ENCODE results near the gene SH2B2.
"Not testable (repeated sequence)": the region's sequence is repeated elsewhere in the genome, so short reads cannot be mapped to it uniquely, and the experiment has no call there.

The SH2B2 gene

DNA sequence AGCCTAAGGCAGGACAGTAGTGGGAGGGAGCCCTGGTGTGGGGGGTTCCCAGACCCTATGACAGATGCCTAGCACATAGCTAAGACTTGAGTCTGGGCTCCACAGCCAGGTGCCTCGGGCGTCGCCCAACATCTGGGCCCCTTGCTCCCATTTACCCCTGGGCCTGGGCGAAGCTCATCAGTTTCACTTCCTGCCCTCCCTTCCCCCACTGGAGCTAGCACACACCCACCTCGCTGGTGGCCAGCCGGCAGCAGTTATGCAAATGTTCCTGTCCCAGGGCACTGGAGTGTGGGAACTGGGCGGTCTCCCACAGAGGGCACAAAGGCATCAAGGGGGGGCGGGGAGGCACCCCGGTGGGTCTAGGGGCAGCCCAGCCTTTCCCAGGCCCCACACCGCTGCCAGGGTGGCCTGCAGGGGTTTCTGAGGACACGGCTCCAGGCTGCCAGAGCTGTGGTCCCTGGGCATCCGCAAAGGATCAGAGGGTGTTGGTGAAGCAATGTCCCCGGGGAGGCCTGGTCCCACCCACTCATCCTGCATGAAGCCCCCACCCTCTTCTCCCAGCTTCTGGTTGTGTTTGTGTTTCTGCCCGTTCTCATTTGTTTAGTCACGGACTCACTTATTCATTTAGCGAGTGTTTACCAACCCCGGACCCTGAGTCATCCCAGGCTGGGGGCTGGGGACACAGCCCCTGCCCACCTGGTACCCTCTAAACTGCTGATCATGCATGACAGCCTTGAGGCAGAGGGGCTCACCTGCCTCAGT is 20.4 kb downstream of the SH2B2 start:
- DNase-seq (ENCODE audit: low spot score), result peak; percentile 77

DNA sequence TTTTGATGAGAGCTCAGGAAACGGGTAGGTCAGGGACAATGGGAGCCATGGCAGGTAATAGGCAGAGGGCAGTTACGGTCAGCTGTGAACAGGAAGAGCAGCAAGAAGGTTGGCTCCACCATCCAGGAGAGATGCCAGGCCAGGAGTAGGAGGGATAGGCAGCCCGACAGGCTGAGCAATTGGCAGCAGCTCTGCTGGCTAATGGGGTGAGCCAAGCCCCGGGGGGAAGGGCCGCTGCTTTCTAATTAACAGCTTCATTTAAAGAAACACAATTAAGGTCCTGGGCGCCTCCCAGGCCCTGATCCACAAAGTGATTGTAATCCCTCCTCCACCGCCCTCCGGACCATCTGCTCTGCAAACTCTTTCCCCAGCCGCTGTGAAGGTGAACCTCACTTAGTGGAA is 23.7 kb downstream of the SH2B2 start:
- DNase-seq (ENCODE audit: low spot score), result no peak

DNA sequence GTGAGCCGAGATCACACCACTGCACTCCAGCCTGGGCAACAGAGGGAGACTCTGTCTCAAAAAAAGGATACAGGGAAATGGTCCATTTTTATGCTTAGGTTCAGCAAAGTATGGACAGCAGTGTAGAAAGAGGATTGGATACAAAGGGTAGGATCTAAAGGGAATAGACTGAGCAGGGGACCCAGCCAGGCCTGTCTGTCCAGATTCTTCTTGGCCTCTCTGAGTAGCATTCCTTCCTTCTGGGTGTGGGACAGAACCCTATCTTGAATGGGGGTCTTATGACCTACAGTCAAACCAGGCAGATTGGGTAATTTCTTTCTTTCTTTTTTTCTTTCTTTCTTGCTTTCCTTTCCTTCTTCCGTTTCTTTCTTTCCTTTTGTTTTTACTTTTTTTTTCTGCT is 25.6 kb downstream of the SH2B2 start:
- DNase-seq (ENCODE audit: low spot score), result no peak

DNA sequence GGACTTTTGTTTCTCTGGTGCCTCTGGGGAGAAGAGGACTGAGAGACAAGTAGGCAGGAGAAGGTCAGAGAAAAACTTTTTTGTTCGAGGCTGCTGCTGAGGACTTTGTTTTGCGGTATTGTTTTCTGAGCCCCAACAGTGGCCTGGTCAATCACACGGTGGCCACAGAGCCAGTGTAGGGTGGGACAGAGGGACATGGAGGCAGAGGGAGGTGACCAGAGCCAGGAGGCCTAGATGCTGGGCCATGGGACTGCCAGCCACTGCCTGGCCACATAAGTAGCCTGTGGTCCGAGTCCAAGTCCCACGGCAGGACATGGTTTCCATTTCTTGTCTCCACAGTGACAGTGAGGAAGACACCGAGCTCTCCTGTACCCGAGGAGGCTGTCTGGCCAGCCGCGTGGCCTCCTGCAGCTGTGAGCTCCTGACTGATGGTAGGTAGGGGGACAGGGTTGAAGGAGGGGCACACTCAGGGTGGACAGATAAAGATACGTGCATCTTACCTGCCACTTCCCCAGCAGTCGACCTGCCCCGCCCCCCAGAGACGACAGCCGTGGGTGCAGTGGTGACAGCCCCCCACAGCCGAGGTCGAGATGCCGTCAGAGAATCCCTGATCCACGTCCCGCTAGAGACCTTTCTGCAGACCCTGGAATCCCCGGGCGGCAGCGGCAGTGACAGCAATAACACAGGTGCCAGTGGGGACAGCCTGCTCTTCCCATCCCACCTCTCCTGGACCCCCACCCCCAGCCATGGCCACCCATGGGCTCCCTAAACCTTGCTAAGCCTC is 27.5 kb downstream of the SH2B2 start:
- DNase-seq (ENCODE audit: low spot score), result no peak

DNA sequence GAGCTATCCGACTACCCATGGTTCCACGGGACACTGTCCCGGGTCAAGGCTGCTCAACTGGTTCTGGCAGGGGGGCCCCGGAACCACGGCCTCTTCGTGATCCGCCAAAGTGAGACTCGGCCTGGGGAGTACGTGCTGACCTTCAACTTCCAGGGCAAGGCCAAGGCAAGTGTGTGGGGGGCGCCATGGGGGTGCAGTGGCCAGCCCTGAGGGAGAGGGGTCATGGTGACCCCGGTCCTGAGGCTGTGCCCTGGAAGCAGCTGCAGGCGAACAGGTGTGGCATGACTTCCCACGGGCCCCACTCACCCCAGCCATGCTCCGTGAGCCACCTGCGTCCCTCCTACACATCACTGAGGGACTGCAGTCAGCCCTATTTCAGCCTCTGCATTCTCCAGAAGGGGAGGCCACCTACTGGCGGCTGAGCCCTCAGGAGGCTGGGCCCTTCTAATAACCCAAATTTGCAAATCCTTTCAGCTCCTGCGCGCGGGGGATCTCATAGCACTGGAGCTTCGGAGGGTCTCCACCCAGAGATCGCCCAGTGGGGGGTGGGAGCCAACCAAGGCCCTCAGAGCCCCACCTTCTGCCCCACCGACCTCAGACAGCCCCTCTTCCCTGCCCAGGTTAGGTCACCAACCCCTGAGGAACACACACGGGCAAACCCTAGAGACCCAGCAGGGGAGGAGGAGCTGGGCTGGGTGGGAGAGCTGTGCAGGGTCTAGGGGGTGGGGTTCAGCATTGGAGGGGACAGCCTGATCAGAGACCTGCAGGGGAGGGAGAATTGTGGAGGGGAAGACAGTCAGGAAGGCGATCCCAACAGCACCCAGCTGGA is 30.8 kb downstream of the SH2B2 start:
- no peak for DNase-seq (ENCODE audit: low spot score)

DNA sequence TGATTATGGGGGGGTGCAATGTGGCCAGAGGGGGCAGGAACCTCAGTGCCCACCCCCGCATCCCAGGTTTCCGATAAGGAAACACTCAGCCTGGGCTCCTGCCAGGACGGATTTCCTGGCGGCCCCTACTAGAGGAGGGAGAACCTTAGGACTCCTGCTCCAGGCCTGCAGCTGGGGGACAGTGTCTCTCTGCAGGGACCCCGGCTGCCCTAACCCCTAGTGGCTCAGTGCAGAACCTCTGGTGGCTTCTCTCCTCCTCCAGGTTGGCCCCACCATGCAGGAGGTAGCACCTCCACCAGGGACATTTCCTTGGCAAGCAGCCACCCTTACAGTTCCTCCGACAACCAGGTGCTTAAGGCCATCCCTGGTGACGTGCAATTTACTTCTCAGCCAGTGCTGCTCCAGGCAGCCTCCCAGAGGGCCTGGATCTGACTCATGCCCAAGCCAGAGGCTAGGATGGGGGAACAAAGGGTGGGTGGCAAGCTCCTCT is 31.9 kb downstream of the SH2B2 start:
- DNase-seq (ENCODE audit: low spot score), result no peak

DNA sequence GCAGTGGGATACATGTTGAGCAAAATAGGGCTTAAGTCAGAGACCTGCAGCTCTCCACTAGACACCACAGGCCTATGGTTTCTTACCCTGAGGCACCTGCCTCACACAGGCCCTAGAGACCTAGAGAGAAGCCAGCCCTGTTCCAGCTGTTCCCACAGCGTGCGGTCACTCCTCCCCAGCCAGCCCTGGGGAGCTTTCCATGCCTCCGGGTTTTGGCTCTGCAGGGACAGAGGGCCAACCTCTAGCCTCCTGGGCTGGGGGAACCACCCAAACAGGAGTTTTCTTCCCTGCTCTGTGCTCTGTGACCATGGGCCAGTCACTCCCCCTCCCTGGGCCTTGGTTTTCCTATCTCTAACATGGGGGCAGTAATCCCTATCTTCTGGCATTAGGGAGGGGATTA is 33.0 kb downstream of the SH2B2 start:
- no peak for DNase-seq (ENCODE audit: low spot score)

DNA sequence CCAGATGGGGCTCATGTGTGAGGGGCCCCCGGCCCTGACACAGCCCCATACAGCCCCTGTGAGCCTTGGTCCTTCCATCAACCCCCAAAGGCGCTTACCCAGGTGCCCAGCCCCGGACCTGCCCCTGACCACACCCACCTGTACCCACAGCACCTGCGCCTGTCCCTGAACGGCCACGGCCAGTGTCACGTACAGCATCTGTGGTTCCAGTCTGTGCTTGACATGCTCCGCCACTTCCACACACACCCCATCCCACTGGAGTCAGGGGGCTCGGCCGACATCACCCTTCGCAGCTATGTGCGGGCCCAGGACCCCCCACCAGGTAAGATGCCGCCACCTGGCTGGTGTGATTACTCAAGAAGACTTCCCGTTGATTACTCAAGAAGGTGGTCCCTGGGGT is 33.5 kb downstream of the SH2B2 start:
- DNase-seq (ENCODE audit: low spot score), result no peak

DNA sequence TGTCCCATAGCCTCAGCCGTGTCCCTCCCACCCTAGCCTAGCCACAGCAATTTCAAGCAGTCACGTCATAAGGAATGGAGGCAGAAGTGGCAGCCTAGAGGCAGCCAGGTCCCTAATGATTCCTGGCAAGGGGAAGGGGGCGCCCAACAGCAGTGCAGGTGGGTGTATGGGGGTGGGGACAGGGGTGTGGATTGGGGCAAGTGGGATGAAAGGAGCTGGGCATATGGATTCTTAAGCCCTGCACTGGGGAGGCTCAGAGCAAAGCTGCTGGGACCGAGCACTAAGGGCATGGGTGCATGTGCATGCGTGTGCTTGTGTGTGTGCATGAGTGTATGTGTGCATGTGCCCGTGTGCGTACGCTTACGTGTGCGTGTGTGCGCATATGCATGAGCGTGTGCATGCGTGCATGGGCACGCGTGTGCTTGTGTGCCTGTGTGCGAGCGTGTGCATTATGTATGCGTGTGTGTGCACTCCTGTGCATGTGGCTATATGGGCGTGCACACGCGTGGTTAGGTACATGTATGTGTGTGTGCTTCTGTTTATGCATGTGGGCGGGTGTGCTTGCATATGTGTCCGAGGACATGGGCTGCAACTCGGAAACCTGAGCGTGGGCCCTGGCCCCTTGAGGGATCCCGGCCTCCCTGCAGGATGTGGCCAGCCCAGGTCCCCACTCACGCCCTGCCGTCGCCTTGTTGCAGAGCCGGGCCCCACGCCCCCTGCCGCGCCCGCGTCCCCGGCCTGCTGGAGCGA is 34.1 kb downstream of the SH2B2 start:
- no peak for DNase-seq (ENCODE audit: low spot score)

DNA sequence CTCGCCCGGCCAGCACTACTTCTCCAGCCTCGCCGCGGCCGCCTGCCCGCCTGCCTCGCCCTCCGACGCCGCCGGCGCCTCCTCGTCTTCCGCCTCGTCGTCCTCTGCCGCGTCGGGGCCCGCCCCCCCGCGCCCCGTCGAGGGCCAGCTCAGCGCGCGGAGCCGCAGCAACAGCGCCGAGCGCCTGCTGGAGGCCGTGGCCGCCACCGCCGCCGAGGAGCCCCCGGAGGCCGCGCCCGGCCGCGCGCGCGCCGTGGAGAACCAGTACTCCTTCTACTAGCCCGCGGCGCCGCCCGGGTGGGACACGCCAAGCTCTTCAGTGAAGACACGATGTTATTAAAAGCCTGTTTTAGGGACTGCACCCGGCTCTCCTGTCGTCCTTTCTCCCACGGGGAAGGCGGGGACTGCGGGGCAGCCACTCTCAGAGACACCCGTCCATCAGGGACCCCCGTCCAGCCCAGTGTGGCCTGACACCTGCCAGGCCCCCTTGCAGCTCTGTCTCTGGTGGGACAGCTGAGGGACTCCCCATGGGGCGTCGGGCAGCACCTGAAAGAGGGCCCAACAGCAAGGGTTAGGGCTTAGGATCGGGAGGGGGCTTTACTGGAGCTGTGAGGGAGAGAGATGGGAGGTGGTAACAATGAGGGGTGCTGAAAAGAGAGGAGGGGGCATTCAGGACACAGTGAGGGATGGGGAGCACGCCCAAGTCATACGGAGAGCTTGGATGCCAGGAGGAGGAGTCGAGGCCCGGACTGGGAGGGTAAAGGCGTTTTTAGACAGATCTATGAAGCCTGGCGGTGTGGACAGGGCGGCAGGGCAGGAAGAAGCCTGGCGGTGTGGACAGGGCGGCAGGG is 34.9 kb downstream of the SH2B2 start:
- DNase-seq (ENCODE audit: low spot score), result peak; percentile 68

DNA sequence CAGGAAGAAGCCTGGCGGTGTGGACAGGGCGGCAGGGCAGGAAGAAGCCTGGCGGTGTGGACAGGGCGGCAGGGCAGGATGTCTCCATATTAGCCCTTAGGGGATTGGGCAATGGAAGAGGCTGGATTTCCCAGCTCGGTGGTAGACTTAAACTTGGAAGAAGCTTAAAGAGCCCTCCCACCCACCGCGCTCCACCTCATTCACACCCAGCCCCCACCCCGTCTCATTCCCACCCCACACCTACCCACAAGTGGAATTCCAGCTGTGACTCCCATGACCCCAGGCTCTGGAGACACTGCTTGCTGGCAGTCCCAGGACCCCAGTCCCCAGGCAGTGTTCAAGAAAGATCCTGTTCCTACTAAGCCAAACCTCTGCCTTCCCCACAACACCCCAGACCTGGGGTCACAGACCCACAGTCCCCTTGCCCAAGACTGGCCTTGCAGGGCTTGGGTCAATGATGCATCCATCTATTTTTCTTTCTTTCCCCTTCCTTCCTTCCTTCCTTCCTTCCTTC is 35.6 kb downstream of the SH2B2 start:
- DNase-seq (ENCODE audit: low spot score), result no peak

DNA sequence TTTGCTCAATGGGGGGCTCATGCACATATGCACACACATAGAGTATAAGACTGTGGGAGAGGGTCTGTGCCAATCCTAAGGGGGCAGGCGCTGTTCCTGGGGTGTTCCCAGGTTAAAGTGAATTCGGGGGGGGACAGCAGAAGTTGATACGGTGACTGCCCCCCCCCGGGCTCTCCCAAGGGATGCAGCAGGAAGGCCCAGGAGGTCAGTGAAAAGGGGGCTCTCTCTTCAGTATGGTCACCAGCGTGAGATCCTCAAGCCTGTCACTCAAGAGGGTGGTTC is 37.2 kb downstream of the SH2B2 start:
- DNase-seq (ENCODE audit: low spot score), result no peak

DNA sequence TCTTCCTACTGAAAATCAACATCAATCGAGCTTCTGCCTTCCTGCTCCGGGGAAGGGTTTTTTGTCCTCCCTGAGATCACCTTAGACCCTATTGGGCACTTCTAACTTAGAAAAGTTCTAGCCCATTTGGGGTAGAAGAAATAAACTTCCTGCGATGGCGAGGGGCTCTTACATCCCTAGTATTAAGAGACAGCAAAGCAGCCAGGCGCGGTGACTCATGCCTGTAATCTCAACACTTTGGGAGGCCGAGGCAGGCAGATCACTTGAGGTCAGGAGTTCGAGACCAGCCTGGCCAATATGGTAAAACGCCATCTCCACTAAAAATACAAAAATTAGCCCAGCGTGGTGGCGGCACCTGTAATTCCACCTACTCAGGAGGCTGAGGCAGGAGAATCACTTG is 38.4 kb downstream of the SH2B2 start:
- not testable (repeated sequence) for DNase-seq (ENCODE audit: low spot score)

DNA sequence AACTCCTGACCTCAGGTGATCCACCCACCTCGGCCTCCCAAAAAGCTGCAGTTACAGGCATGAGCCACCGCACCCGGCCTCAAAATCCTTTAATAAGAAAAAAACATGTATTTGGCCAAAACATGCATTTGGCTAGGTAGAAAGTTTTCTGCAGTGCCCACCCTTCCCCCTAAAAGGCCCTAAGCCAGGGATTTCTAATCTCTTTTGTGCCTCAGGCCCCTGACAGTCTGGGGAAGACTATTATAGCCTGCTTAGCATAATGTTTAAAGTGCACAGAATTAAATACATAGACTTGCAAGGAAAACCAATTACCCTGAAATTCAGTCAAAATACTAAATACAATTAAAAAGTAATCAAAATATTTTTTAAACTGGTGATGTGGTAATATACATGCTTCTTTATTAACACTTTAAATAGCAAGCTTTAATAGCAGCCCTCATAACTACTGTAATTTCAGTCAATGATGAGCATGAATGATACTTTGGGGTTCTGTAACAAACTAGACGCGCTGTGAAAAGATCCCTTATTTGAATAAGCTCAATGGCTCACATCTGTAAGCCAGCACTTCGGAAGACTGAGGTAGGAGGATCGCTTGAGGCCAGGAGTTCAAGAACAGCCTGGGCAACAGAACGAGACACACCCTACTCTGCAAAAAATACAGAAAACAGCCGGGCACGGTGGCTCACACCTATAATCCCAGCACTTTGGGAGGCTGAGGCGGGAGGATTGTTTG is 39.7 kb downstream of the SH2B2 start:
- no peak for DNase-seq (ENCODE audit: low spot score)

DNA sequence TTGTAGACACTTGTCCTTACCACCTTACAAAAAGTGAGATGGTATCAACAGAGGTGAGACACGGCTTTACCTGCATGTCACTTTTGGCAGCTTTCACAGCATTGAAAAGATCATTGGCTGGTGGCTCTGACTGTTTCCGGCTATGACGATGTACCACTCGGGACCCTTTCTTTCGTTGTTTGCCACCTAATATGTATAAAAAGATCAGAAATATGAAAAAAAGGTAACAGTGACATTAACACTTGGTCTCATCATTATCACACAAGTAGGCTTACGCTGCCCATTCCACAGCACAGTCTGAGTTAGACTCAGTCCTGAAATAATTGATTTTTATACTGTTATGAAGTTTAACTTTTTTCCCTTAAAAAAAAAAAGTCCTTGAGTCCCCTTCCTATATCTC is 40.5 kb downstream of the SH2B2 start:
- DNase-seq (ENCODE audit: low spot score), result not testable (repeated sequence)

DNA sequence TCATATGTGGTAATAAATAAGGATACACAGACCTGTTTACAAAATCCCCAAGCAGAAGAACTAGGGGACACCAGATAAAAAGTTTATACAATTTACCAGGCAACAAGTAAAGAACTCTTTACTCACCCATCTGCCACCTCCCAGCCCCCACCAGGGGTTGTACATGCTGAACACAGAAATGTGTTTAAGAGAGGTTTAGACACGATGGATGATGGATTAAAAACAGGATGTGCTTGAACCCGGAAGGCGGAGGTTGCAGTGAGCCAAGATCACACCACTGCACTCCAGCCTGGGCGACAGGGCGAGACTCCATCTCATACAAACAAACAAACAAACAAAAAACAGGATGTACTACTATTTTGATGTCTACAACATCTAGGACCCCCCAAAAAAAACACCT is 42.2 kb downstream of the SH2B2 start:
- not testable (repeated sequence) for DNase-seq (ENCODE audit: low spot score)

DNA sequence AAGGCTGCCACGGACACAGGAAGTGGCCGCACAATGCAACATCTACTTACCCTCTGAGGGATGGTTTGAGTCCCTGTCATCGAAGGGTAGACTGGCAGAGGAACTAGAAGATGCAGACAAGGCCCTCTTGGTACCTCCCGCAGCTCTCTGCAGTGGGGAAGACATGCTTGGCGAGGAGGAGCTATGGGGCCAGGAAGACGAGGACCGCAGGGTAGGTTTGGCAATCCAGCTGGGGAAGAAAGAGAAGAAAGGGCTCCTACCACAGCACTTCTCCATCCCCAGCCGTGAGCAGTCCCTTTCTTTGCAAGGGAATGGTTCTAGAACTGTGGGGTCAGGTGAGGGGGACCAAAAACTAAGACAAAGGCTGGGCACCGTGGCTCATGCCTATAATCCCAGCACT is 42.7 kb downstream of the SH2B2 start:
- not testable (repeated sequence) for DNase-seq (ENCODE audit: low spot score)

DNA sequence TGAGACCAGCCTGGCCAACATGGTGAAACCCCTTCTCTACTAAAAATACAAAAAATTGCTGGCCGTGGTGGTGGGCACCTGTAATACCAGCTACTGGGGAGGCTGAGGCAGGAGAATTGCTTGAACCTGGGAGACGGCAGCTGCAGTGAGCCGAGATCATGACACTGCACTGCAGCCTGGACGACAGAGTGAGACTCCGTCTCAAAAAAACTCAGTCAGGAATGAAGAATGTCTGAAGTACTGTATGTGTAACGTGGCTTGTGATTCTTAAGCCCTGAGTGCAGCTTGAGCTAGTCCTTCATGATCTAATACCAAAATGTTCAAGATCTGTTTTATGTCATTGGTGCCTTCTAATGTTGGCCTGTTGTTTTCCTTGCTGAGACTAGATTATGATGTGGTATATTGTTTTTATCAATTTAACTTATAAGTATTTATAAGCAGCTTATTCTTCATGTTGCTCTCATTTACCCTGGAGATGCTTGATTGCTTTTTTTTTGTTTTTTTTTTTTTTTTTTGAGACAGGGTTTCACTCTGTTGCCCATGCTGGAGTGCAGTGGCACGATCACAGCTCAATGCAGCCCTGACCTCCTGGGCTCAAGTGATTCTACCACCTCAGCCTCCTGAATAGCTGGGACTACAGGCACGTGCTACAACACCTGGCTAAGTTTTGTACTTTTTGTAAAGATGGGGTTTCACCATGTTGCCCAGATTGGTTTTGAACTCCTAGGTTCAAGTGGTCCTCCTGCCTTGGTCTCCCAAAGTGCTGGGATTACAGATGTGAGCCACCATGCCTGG is 44.2 kb downstream of the SH2B2 start:
- not testable (repeated sequence) for DNase-seq (ENCODE audit: low spot score)

DNA sequence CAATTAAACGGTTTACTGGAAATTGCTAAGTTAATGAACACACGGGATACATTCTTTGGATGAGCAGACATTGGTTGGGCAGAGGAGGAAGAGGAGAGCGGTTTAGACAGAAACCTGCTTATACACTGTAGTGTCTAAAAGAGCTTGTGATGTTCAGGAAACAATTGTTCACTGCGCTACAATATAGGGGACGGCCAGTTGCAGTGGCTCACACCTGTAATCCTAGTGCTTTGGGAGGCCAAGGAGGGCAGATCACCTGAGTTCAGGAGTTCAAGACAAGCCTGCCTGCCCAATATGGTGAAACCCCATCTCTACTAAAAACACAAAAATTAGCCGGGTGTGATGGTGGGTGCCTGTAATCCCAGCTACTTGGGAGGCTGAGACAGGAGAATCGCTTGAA is 48.9 kb downstream of the SH2B2 start:
- DNase-seq (ENCODE audit: low spot score), result not testable (repeated sequence)
